A549 (cell line): Measurements from ENCODE around the gene BICRA. TPM values are rescaled to one million over a fixed set of nuclear protein-coding genes. Genes with fewer than 3 reads are reported as not detected.

Experiments used
- ATAC-seq, 2 experiments: fragments of 200-7000 bp in 1 of 2; fragments of >200 bp in 1 of 2; cut with Nextera tagmentation in 1 of 2; cut with Tn5 transposase in 1 of 2; 3 replicates each; pipeline versions ENCODE4 v1.8.0 to v1.9.1; 2018 to 2020; ENCODE audit warnings: mild to moderate bottlenecking in 1 of 2, moderate library complexity in 1 of 2
- CTCF ChIA-PET: fragments of 300-600 bp; sonication (Branson Sonifier 250); formaldehyde crosslinking; extraction: SDS; loops from one replicate; lab custom pipeline; 2021; ENCODE audit warnings: antibody characterized with exemption, inconsistent platforms; lab: Yijun Ruan, JAX
- POLR2A ChIA-PET: fragments of 350-600 bp; formaldehyde crosslinking; extraction: SDS; loops from one replicate; lab custom pipeline; 2021; ENCODE audit warnings: antibody characterized with exemption, inconsistent platforms; lab: Yijun Ruan, JAX
- DNase-seq, 2 experiments: peaks; one replicate each; pipeline versions ENCODE4 v3.0.0 to v3.0.0-alpha.2; 2011 to 2016; ENCODE audit warnings: low read depth in 1 of 2, low spot score in 1 of 2
- FAIRE-seq: peaks from 2 replicates; lab custom pipeline; 2011; peaks lifted over from hg19 to GRCh38; lab: Jason Lieb, UNC
- H3K27ac ChIP-seq, 2 experiments: fragments of >200 bp; sonication (Bioruptor Twin); formaldehyde crosslinking; 3 replicates each; pipeline ENCODE4 v1.5.1; 2016 to 2017
- H3K4me1 ChIP-seq: fragments of >200 bp; sonication (Bioruptor Twin); formaldehyde crosslinking; 3 replicates; pipeline ENCODE4 v1.6.1; 2016
- H3K4me2 ChIP-seq: fragments of >200 bp; sonication (Bioruptor Twin); formaldehyde crosslinking; 3 replicates; pipeline ENCODE4 v1.6.1; 2016
- H3K4me3 ChIP-seq: fragments of >200 bp; sonication (Bioruptor Twin); formaldehyde crosslinking; 3 replicates; pipeline ENCODE4 v1.5.1; 2016
- H3K9me3 ChIP-seq: fragments of >200 bp; sonication (Bioruptor Twin); formaldehyde crosslinking; 3 replicates; pipeline ENCODE4 v1.6.1; 2016
- ATOH8 ChIP-seq: fragments of 250-450 bp; sonication (Bioruptor Pico); IDR thresholded peaks from 2 replicates; pipeline ENCODE4 v1.5.0; 2020; ENCODE audit warnings: low read depth, mild to moderate bottlenecking, moderate library complexity
- BCL3 ChIP-seq: fragments of >200 bp; sonication (Bioruptor Twin); formaldehyde crosslinking; IDR thresholded peaks from 3 replicates; pipeline ENCODE4 v1.6.1; 2016
- CBX2 ChIP-seq: fragments of 200-600 bp; sonication (generic); IDR thresholded peaks from 2 replicates; pipeline ENCODE4 v1.6.1; 2016; ENCODE audit warnings: low read depth, mild to moderate bottlenecking, borderline replicate concordance
- CEBPB ChIP-seq, 2 experiments: fragments of >200 bp in 1 of 2; sonication (Bioruptor Twin) in 1 of 2; formaldehyde crosslinking in 1 of 2; IDR thresholded peaks; 2 replicates each; pipeline ENCODE4 v1.6.1; 2012 to 2016
- CHD2 ChIP-seq: fragments of 150-350 bp; IDR thresholded peaks from 2 replicates; pipeline ENCODE4 v1.6.1; 2014; ENCODE audit warnings: low read length; ENCODE audit not compliant: partially characterized antibody
- EHF ChIP-seq: fragments of 250-450 bp; sonication (Bioruptor Pico); IDR thresholded peaks from 2 replicates; pipeline ENCODE4 v1.5.0; 2020; ENCODE audit warnings: mild to moderate bottlenecking
- EHMT2 ChIP-seq: fragments of 200-600 bp; sonication (generic); IDR thresholded peaks from 2 replicates; pipeline ENCODE4 v1.6.1; 2016; ENCODE audit warnings: antibody characterized with exemption, low read depth, mild to moderate bottlenecking, moderate library complexity
- EP300 ChIP-seq, 2 experiments: fragments of >200 bp; sonication (Bioruptor Twin); formaldehyde crosslinking; IDR thresholded peaks; 2 replicates in 1 of 2; 3 replicates in 1 of 2; pipeline ENCODE4 v1.6.1; 2016 to 2017
- FOSB ChIP-seq: fragments of 250-450 bp; sonication (Bioruptor Pico); IDR thresholded peaks from 2 replicates; pipeline ENCODE4 v1.5.0; 2020; ENCODE audit warnings: mild to moderate bottlenecking, moderate library complexity
- FOSL2 ChIP-seq, 2 experiments: fragments of 450-650 bp in 1 of 2; fragments of >200 bp in 1 of 2; sonication (Bioruptor Twin) in 1 of 2; formaldehyde crosslinking; IDR thresholded peaks; 2 replicates each; pipeline versions ENCODE4 v1.5.0 to v1.6.1; 2016 to 2020; ENCODE audit warnings: mild to moderate bottlenecking in 1 of 2, moderate library complexity in 1 of 2
- HDAC2 ChIP-seq: fragments of 200-600 bp; sonication (generic); IDR thresholded peaks from 2 replicates; pipeline ENCODE4 v1.6.1; 2016
- HEYL ChIP-seq: fragments of 250-450 bp; sonication (Bioruptor Pico); IDR thresholded peaks from 2 replicates; pipeline ENCODE4 v1.8.0; 2021; ENCODE audit warnings: mild to moderate bottlenecking, moderate library complexity
- HOXA7 ChIP-seq: fragments of 250-450 bp; sonication (Bioruptor Pico); IDR thresholded peaks from 2 replicates; pipeline ENCODE4 v1.5.0; 2020; ENCODE audit warnings: mild to moderate bottlenecking, moderate library complexity
- HOXB5 ChIP-seq: fragments of 250-450 bp; sonication (Bioruptor Pico); IDR thresholded peaks from 2 replicates; pipeline ENCODE4 v1.5.0; 2020; ENCODE audit warnings: mild to moderate bottlenecking, moderate library complexity
- JUNB ChIP-seq: fragments of >200 bp; sonication (Bioruptor Twin); formaldehyde crosslinking; IDR thresholded peaks from 2 replicates; pipeline ENCODE4 v1.6.1; 2016
- MAFK ChIP-seq: fragments of 450-650 bp; IDR thresholded peaks from 2 replicates; pipeline ENCODE4 v1.6.1; 2014; ENCODE audit not compliant: partially characterized antibody
- MYC ChIP-seq: IDR thresholded peaks from 2 replicates; pipeline ENCODE4 v1.6.1; 2012; ENCODE audit warnings: mild to moderate bottlenecking, inconsistent platforms, low read length, improper control_type of control experiment, borderline replicate concordance
- PHF8 ChIP-seq: fragments of 200-600 bp; sonication (generic); IDR thresholded peaks from 2 replicates; pipeline ENCODE4 v1.6.1; 2016; ENCODE audit warnings: low read depth, mild to moderate bottlenecking, antibody characterized with exemption, moderate library complexity, borderline replicate concordance
- RARB ChIP-seq: fragments of 250-450 bp; sonication (Bioruptor Pico); IDR thresholded peaks from 2 replicates; pipeline ENCODE4 v1.8.0; 2021; ENCODE audit warnings: mild to moderate bottlenecking, moderate library complexity
- RNF2 ChIP-seq: fragments of 200-600 bp; sonication (generic); IDR thresholded peaks from 2 replicates; pipeline ENCODE4 v1.6.1; 2016; ENCODE audit warnings: low read depth, mild to moderate bottlenecking, antibody characterized with exemption, moderate library complexity, borderline replicate concordance
- SMC3 ChIP-seq: fragments of >200 bp; sonication (Bioruptor Twin); formaldehyde crosslinking; IDR thresholded peaks from 3 replicates; pipeline ENCODE4 v1.6.1; 2018; ENCODE audit warnings: inconsistent platforms
- ZC3H11A ChIP-seq: fragments of 450-650 bp; IDR thresholded peaks from 2 replicates; pipeline ENCODE4 v1.6.1; 2014; ENCODE audit warnings: antibody characterized with exemption, mild to moderate bottlenecking
- ZNF302 ChIP-seq: fragments of 250-450 bp; sonication (Bioruptor Pico); IDR thresholded peaks from 2 replicates; pipeline ENCODE4 v1.9.0; 2021; ENCODE audit warnings: inconsistent platforms, mild to moderate bottlenecking, moderate library complexity
- ZSCAN20 ChIP-seq: fragments of 250-450 bp; sonication (Bioruptor Pico); IDR thresholded peaks from 2 replicates; pipeline ENCODE4 v1.8.0; 2022; ENCODE audit warnings: mild to moderate bottlenecking, moderate library complexity
- WGBS: methylation state at CpG from one replicate; pipeline ENCODE4 v1.1.6; 2017; ENCODE audit errors: missing lambda C conversion rate; 5-methylcytosine and 5-hydroxymethylcytosine counted together
- polyA plus RNA-seq, 4 experiments: library from polyadenylated mRNA; depleted of rRNA in 3 of 4; stranded (reverse); fragments of >200 nt; fragmentation: RNase III in 1 of 4; extraction: RNeasy Plus Mini Kit Qiagen cat#74134 plus additional on column Dnase treatment in 1 of 4; gene quantifications; 2 replicates in 3 of 4; 3 replicates in 1 of 4; pipeline ENCODE4 v1.2.3, GENCODE V29; 2011 to 2017
- TF ChIP-seq, protein P1 (sequence below): IDR thresholded peaks from 2 replicates; pipeline ENCODE4 v1.6.1; 2012
- TF ChIP-seq, protein P2 (sequence below): fragments of 150-350 bp; IDR thresholded peaks from 2 replicates; pipeline ENCODE4 v1.6.1; 2014; ENCODE audit warnings: low read depth, mild to moderate bottlenecking, low read length
- TF ChIP-seq, protein P3 (sequence below): IDR thresholded peaks from 2 replicates; pipeline ENCODE4 v1.6.1; 2012
- TF ChIP-seq, protein P4 (sequence below): fragments of 200-600 bp; sonication (generic); IDR thresholded peaks from 2 replicates; pipeline ENCODE4 v1.6.1; 2016; ENCODE audit warnings: antibody characterized with exemption, mild to moderate bottlenecking, moderate library complexity

The BICRA gene
- polyA plus RNA-seq, 2 of the 4 experiments (the other 2 are of a cell fraction): 0.83 to 12.4 TPM

DNA sequence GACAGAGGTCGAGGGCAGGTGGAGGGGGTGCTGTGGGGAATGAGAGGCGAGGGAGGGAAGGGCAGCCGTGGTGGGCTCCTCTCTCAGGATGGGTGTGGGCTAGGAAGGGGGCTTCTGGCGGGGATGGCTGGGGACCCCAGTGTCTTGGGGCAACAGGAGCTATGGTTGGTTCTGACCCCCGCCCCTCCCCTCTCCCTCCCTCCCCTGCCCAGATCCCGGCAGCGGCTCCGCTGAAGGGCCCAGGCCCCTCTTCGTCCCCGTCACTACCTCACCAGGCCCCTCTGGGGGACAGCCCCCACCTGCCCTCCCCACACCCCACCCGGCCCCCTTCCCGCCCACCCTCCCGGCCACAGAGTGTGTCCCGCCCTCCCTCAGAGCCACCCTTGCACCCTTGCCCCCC, 85.0 kb downstream of the BICRA start:
- ChIA-PET CTCF (interaction anchor here (0.6 to 2.9 kb wide), 4 partner anchors 19 to 390 kb away, joined by 3 to 21 read pairs (median 4); partner anchors contain the start of gene NAPA), POLR2A (interaction anchor here (0.6 kb wide), 1 partner anchor 94 kb away, joined by 3 read pairs; no protein-coding TSS in a partner anchor)
- 86% methylated on average over 10 of the region's 14 CpGs for WGBS
- FAIRE-seq (no peak), DNase-seq (no peak), ATAC-seq (no peak)
- Histone ChIP-seq H3K4me2 (no peak overlapping the region), H3K9me3 (no peaks in the 10 kb centered on the region), H3K27ac (no peak overlapping the region), H3K4me1 (peaks cover 4% of the 10 kb centered on the region), H3K4me3 (no peak overlapping the region)
- TF ChIP-seq JUNB (no peak), FOSB (CRISPR knock-in tag) (no peak), EP300 (IDR thresholded peaks at IDR 0.05) (no peak), RNF2 (no peak), HOXB5 (CRISPR knock-in tag) (no peak), SMC3 (no peak), CBX2 (no peak), ZC3H11A (no peak), CHD2 (no peak), MYC (no peak), RARB (CRISPR knock-in tag) (no peak), BCL3 (no peak), ZNF302 (CRISPR knock-in tag) (no peak)
- TF ChIP-seq, protein P1, sequence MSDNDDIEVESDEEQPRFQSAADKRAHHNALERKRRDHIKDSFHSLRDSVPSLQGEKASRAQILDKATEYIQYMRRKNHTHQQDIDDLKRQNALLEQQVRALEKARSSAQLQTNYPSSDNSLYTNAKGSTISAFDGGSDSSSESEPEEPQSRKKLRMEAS: no peak
- TF ChIP-seq, protein P2, sequence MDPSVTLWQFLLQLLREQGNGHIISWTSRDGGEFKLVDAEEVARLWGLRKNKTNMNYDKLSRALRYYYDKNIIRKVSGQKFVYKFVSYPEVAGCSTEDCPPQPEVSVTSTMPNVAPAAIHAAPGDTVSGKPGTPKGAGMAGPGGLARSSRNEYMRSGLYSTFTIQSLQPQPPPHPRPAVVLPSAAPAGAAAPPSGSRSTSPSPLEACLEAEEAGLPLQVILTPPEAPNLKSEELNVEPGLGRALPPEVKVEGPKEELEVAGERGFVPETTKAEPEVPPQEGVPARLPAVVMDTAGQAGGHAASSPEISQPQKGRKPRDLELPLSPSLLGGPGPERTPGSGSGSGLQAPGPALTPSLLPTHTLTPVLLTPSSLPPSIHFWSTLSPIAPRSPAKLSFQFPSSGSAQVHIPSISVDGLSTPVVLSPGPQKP: no peak
- TF ChIP-seq, protein P3, sequence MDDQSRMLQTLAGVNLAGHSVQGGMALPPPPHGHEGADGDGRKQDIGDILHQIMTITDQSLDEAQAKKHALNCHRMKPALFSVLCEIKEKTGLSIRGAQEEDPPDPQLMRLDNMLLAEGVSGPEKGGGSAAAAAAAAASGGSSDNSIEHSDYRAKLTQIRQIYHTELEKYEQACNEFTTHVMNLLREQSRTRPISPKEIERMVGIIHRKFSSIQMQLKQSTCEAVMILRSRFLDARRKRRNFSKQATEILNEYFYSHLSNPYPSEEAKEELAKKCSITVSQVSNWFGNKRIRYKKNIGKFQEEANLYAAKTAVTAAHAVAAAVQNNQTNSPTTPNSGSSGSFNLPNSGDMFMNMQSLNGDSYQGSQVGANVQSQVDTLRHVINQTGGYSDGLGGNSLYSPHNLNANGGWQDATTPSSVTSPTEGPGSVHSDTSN: no peak

- 88% methylated on average over 21 of the region's 28 CpGs for whole genome bisulfite sequencing
- no peak for ATAC-seq
- TF ChIP-seq MAFK (no peak), PHF8 (no peak), HEYL (CRISPR knock-in tag) (no peak), HOXA7 (CRISPR knock-in tag) (no peak), HDAC2 (no peak), EHF (no peak), FOSB (CRISPR knock-in tag) (no peak), EHMT2 (no peak), ZSCAN20 (CRISPR knock-in tag) (no peak), FOSL2 (IDR thresholded peaks at IDR 0.05) (no peak), FOSL2 (CRISPR knock-in tag; IDR thresholded peaks at IDR 0.05) (no peak), JUNB (no peak), ATOH8 (CRISPR knock-in tag) (no peak), CEBPB (IDR thresholded peaks at IDR 0.05) (no peak), CBX2 (no peak)
- TF ChIP-seq, protein P1: no peak
- TF ChIP-seq, protein P4, sequence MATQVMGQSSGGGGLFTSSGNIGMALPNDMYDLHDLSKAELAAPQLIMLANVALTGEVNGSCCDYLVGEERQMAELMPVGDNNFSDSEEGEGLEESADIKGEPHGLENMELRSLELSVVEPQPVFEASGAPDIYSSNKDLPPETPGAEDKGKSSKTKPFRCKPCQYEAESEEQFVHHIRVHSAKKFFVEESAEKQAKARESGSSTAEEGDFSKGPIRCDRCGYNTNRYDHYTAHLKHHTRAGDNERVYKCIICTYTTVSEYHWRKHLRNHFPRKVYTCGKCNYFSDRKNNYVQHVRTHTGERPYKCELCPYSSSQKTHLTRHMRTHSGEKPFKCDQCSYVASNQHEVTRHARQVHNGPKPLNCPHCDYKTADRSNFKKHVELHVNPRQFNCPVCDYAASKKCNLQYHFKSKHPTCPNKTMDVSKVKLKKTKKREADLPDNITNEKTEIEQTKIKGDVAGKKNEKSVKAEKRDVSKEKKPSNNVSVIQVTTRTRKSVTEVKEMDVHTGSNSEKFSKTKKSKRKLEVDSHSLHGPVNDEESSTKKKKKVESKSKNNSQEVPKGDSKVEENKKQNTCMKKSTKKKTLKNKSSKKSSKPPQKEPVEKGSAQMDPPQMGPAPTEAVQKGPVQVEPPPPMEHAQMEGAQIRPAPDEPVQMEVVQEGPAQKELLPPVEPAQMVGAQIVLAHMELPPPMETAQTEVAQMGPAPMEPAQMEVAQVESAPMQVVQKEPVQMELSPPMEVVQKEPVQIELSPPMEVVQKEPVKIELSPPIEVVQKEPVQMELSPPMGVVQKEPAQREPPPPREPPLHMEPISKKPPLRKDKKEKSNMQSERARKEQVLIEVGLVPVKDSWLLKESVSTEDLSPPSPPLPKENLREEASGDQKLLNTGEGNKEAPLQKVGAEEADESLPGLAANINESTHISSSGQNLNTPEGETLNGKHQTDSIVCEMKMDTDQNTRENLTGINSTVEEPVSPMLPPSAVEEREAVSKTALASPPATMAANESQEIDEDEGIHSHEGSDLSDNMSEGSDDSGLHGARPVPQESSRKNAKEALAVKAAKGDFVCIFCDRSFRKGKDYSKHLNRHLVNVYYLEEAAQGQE: no peak
Observed at GRCh38 chr19:47694466-47695273, 85.7 kb downstream of the BICRA start.

More at GRCh38 chr19:47694466-47695273, 85.7 kb downstream of the BICRA start:
- no peak overlapping the region for H3K27ac ChIP-seq
- DNase-seq: no peak
- H3K4me3 ChIP-seq: no peak overlapping the region
- no peak overlapping the region for H3K4me2 ChIP-seq
- peaks cover 4% of the 10 kb centered on the region for H3K4me1 ChIP-seq
- ChIA-PET CTCF (interaction anchor here (1.0 to 22.3 kb wide), 7 partner anchors 8 to 259 kb away, joined by 4 to 901 read pairs (median 9); partner anchors contain the start of genes EHD2 and NAPA), POLR2A (interaction anchor here (0.6 kb wide), 1 partner anchor 95 kb away, joined by 3 read pairs; no protein-coding TSS in a partner anchor)
- no peak for FAIRE-seq
- no peaks in the 10 kb centered on the region for H3K9me3 ChIP-seq
